HepG2 (cell line): Measurements from ENCODE around the gene HABP4. TPM values are rescaled to one million over a fixed set of nuclear protein-coding genes. Genes with fewer than 3 reads are reported as not detected.

Source experiments
- BORCS8-MEF2B ChIP-seq: sonication (generic); formaldehyde crosslinking; IDR thresholded peaks from 2 replicates; pipeline ENCODE4 v1.8.0; 2022; ENCODE audit warnings: mild to moderate bottlenecking, missing genetic modification reagents
- CHD2 ChIP-seq: IDR thresholded peaks from 2 replicates; pipeline ENCODE4 v1.6.1; 2011; ENCODE audit warnings: low read depth, low read length, improper control_type of control experiment
- EP300 ChIP-seq, 3 experiments: sonication (generic) in 1 of 3; formaldehyde crosslinking in 1 of 3; IDR thresholded peaks; 2 replicates each; pipeline versions ENCODE4 v1.5.1 to v1.6.1; 2011 to 2020; ENCODE audit warnings: low read depth in 2 of 3, low read length in 2 of 3, borderline replicate concordance in 1 of 3, improper control_type of control experiment in 1 of 3, mild to moderate bottlenecking in 1 of 3, missing genetic modification reagents in 1 of 3, moderate library complexity in 1 of 3
- FOXA3 ChIP-seq: IDR thresholded peaks from 2 replicates; pipeline ENCODE4 v1.6.1; 2016; ENCODE audit warnings: missing genetic modification reagents, missing compliant biosample characterization
- GLI4 ChIP-seq: sonication (generic); formaldehyde crosslinking; IDR thresholded peaks from 2 replicates; pipeline ENCODE4 v1.5.1; 2020; ENCODE audit warnings: missing genetic modification reagents, mild to moderate bottlenecking, moderate library complexity, borderline replicate concordance
- GTF2F1 ChIP-seq: fragments of 150-350 bp; IDR thresholded peaks from 2 replicates; pipeline ENCODE4 v1.6.1; 2014; ENCODE audit warnings: low read length
- KLF11 ChIP-seq: IDR thresholded peaks from 2 replicates; pipeline ENCODE4 v1.6.1; 2016; ENCODE audit warnings: missing compliant biosample characterization
- MBD4 ChIP-seq: IDR thresholded peaks from 2 replicates; pipeline ENCODE4 v1.6.1; 2012; ENCODE audit warnings: low read length, inconsistent platforms, borderline replicate concordance
- MTF2 ChIP-seq: sonication (generic); formaldehyde crosslinking; IDR thresholded peaks from 2 replicates; pipeline ENCODE4 v1.5.0; 2020; ENCODE audit warnings: missing genetic modification reagents, borderline replicate concordance
- RBM39 ChIP-seq: fragments of 200-400 bp; formaldehyde crosslinking; IDR thresholded peaks from one replicate; pipeline ENCODE4 v1.6.1; 2018; ENCODE audit warnings: antibody characterized with exemption, mild to moderate bottlenecking, low read depth, low read length; ENCODE audit not compliant: poor library complexity, severe bottlenecking
- SMAD1 ChIP-seq: sonication (generic); formaldehyde crosslinking; IDR thresholded peaks from 2 replicates; pipeline ENCODE4 v1.4.0; 2020; ENCODE audit warnings: missing genetic modification reagents, low read depth, mild to moderate bottlenecking, borderline replicate concordance
- SOX6 ChIP-seq, 2 experiments: fragments of 450-650 bp in 1 of 2; sonication (generic) in 1 of 2; formaldehyde crosslinking in 1 of 2; IDR thresholded peaks; 2 replicates each; pipeline versions ENCODE4 v1.4.0 to v1.6.1; 2017 to 2020; ENCODE audit warnings: antibody characterized with exemption in 1 of 2, mild to moderate bottlenecking in 1 of 2, missing genetic modification reagents in 1 of 2
- TEAD3 ChIP-seq: optimal IDR thresholded peaks from 2 replicates; pipeline ENCODE3; 2016; ENCODE audit warnings: borderline replicate concordance
- ZFP36 ChIP-seq: fragments of 150-350 bp; IDR thresholded peaks from 2 replicates; pipeline ENCODE4 v1.6.1; 2018; ENCODE audit warnings: borderline replicate concordance, low read length, low read depth; ENCODE audit not compliant: partially characterized antibody
- ZKSCAN8 ChIP-seq: IDR thresholded peaks from 2 replicates; pipeline ENCODE4 v1.6.1; 2016; ENCODE audit warnings: borderline replicate concordance, missing genetic modification reagents, missing compliant biosample characterization
- ZNF326 ChIP-seq: sonication (generic); formaldehyde crosslinking; IDR thresholded peaks from 2 replicates; pipeline ENCODE4 v1.4.0; 2020; ENCODE audit warnings: missing genetic modification reagents, borderline replicate concordance
- ZNF354B ChIP-seq: sonication (generic); formaldehyde crosslinking; IDR thresholded peaks from 2 replicates; pipeline ENCODE4 v1.8.0; 2022; ENCODE audit warnings: mild to moderate bottlenecking, missing genetic modification reagents
- ZNF44 ChIP-seq: sonication (generic); formaldehyde crosslinking; IDR thresholded peaks from 2 replicates; pipeline ENCODE4 v1.5.1; 2020; ENCODE audit warnings: mild to moderate bottlenecking, missing genetic modification reagents
- ZNF598 ChIP-seq: sonication (generic); formaldehyde crosslinking; IDR thresholded peaks from 2 replicates; pipeline ENCODE4 v1.5.1; 2020; ENCODE audit warnings: mild to moderate bottlenecking, missing genetic modification reagents, borderline replicate concordance
- ZNF709 ChIP-seq: sonication (generic); formaldehyde crosslinking; IDR thresholded peaks from 2 replicates; pipeline ENCODE4 v1.5.0; 2020; ENCODE audit warnings: mild to moderate bottlenecking, missing genetic modification reagents
- ZNF713 ChIP-seq: sonication (generic); formaldehyde crosslinking; IDR thresholded peaks from 2 replicates; pipeline ENCODE4 v1.4.0; 2020; ENCODE audit warnings: mild to moderate bottlenecking, missing genetic modification reagents
- ZNF737 ChIP-seq: sonication (generic); formaldehyde crosslinking; IDR thresholded peaks from 2 replicates; pipeline ENCODE4 v1.5.0; 2020; ENCODE audit warnings: missing genetic modification reagents, mild to moderate bottlenecking, borderline replicate concordance
- ZNF780A ChIP-seq: sonication (generic); formaldehyde crosslinking; IDR thresholded peaks from 2 replicates; pipeline ENCODE4 v1.8.0; 2022; ENCODE audit warnings: mild to moderate bottlenecking, missing genetic modification reagents, moderate library complexity
- polyA plus RNA-seq, 8 experiments: library from polyadenylated mRNA; depleted of rRNA in 3 of 8; stranded (reverse) in 7 of 8; unstranded in 1 of 8; fragments of >200 nt; fragmentation: Illumina TruSeq in 4 of 8; extraction: Trizol in 4 of 8; gene quantifications; 2 replicates each; pipeline versions ENCODE4 v1.2.1 to v1.2.3, GENCODE V29; 2011 to 2016; ENCODE audit warnings: low read depth in 4 of 8, missing spikeins in 1 of 8, mixed read lengths in 1 of 8; ENCODE audit not compliant: insufficient read depth in 1 of 8
- total RNA-seq, 5 experiments: library from RNA; depleted of rRNA; stranded (reverse); fragments of >200 nt; fragmentation: Illumina TruSeq; extraction: Trizol; gene quantifications; 2 replicates each; pipeline ENCODE4 v1.2.3, GENCODE V29; 2016; ENCODE audit warnings: low read depth in 1 of 5
- TF ChIP-seq, protein P1 (sequence below): sonication (generic); formaldehyde crosslinking; IDR thresholded peaks from 2 replicates; pipeline ENCODE4 v1.4.0; 2020; ENCODE audit warnings: mild to moderate bottlenecking, missing genetic modification reagents
- TF ChIP-seq, protein P2 (sequence below): sonication (generic); formaldehyde crosslinking; IDR thresholded peaks from 2 replicates; pipeline ENCODE4 v1.4.0; 2020; ENCODE audit warnings: missing genetic modification reagents, borderline replicate concordance
- TF ChIP-seq, protein P3 (sequence below): sonication (generic); formaldehyde crosslinking; IDR thresholded peaks from 2 replicates; pipeline ENCODE4 v1.4.0; 2020; ENCODE audit warnings: mild to moderate bottlenecking, low read depth, missing genetic modification reagents

The HABP4 gene
- total and polyA plus RNA-seq, 2 of the 13 experiments (the other 11 are each of a cell fraction or from before 2014, with no cell fraction given), result 14.3 to 26.6 TPM

DNA sequence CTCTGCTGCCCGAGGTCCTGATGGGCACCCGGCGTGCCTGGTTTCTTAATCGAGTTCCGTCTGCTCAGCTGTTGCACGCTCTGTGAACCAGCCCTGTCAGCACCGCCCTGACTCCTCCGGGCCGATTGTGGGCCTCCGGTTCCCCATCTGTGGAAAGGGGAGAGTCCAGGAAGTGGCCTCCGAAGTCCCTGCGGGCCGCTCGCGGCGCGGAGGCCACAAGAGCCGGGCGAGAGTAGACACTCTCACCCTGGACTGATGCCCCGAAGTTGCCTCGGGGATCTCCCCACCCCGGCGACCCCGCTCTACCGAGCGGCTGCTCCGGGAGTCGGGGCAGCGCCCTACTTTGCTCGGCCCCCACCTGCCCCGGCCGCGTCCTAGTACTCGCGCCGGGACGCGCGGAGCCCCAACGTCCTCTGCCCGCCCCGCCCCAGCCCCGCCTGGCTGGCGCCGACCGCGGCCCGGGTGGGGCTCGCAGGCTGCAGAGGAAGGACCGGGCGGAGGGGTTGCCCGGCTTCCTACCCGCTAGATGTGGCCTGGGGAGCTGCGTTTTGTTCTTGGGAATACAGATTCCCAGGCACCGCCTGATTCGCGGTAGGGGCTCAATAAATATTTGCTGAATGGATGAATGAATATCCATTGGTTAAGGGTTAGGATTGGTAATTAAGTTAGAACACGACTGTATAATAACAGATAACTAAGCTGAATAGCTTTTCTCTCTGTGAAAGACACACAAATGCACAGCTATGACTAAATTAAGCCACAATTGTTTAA is 30.9 kb upstream of the HABP4 start (continued):
- no peak for TF ChIP-seq MBD4
- no peak for TF ChIP-seq SOX6 (IDR thresholded peaks at IDR 0.05)
- TF ChIP-seq SOX6 (CRISPR knock-in tag; IDR thresholded peaks at IDR 0.05), result peak; percentile 4; the same call in 1 of the 2 replicates
- TF ChIP-seq ZFP36, result no peak
- TF ChIP-seq GLI4, result no peak
- no peak for TF ChIP-seq ZNF354B (CRISPR knock-in tag)
- 0 out of 2 replicates have a peak, but pooled peaks have one; percentile 78 for TF ChIP-seq ZNF713 (CRISPR knock-in tag)
- TF ChIP-seq KLF11 (CRISPR knock-in tag), result no peak
- no peak for TF ChIP-seq CHD2
- TF ChIP-seq FOXA3 (CRISPR knock-in tag), result 0 out of 2 replicates have a peak, but pooled peaks have one; percentile 20
- TF ChIP-seq ZKSCAN8 (CRISPR knock-in tag), result peak; percentile 60; the same call in 1 of the 2 replicates
- no peak for TF ChIP-seq ZNF326
- TF ChIP-seq, protein P1, sequence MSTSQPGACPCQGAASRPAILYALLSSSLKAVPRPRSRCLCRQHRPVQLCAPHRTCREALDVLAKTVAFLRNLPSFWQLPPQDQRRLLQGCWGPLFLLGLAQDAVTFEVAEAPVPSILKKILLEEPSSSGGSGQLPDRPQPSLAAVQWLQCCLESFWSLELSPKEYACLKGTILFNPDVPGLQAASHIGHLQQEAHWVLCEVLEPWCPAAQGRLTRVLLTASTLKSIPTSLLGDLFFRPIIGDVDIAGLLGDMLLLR, result no peak
- TF ChIP-seq EP300 (IDR thresholded peaks at IDR 0.05; ENCODE audit: low read depth in 2 of 2, low read length in 2 of 2), result peak in 1 of 2 experiments; percentile 29; a peak in 1 of 4 replicates
- TF ChIP-seq EP300 (CRISPR knock-in tag; IDR thresholded peaks at IDR 0.05; ENCODE audit: borderline replicate concordance), result 0 out of 2 replicates have a peak, but pooled peaks have one; percentile 45
- TF ChIP-seq BORCS8-MEF2B, result no peak; the same call in 1 of the 2 replicates
- no peak for TF ChIP-seq ZNF737 (CRISPR knock-in tag)
- no peak for TF ChIP-seq TEAD3 (CRISPR knock-in tag)
- no peak for TF ChIP-seq SMAD1 (CRISPR knock-in tag)
- 0 out of 2 replicates have a peak, but pooled peaks have one; percentile 33 for TF ChIP-seq ZNF780A (CRISPR knock-in tag)
- TF ChIP-seq RBM39, result peak; percentile 41
- TF ChIP-seq, protein P2, sequence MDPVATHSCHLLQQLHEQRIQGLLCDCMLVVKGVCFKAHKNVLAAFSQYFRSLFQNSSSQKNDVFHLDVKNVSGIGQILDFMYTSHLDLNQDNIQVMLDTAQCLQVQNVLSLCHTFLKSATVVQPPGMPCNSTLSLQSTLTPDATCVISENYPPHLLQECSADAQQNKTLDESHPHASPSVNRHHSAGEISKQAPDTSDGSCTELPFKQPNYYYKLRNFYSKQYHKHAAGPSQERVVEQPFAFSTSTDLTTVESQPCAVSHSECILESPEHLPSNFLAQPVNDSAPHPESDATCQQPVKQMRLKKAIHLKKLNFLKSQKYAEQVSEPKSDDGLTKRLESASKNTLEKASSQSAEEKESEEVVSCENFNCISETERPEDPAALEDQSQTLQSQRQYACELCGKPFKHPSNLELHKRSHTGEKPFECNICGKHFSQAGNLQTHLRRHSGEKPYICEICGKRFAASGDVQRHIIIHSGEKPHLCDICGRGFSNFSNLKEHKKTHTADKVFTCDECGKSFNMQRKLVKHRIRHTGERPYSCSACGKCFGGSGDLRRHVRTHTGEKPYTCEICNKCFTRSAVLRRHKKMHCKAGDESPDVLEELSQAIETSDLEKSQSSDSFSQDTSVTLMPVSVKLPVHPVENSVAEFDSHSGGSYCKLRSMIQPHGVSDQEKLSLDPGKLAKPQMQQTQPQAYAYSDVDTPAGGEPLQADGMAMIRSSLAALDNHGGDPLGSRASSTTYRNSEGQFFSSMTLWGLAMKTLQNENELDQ (CRISPR knock-in tag), result no peak
- no peak for TF ChIP-seq ZNF598 (CRISPR knock-in tag)
- TF ChIP-seq ZNF44 (CRISPR knock-in tag), result no peak
- TF ChIP-seq ZNF709 (CRISPR knock-in tag), result 0 out of 2 replicates have a peak, but pooled peaks have one; percentile 18
- TF ChIP-seq, protein P3, sequence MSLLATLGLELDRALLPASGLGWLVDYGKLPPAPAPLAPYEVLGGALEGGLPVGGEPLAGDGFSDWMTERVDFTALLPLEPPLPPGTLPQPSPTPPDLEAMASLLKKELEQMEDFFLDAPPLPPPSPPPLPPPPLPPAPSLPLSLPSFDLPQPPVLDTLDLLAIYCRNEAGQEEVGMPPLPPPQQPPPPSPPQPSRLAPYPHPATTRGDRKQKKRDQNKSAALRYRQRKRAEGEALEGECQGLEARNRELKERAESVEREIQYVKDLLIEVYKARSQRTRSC (CRISPR knock-in tag), result no peak
- no peak for TF ChIP-seq MTF2
- TF ChIP-seq GTF2F1, result peak; percentile 40; the same call in 1 of the 2 replicates
